IMR-90 (cell line): ENCODE measurements around the gene WDR37. TPM values are rescaled to one million over a fixed set of nuclear protein-coding genes. Genes with fewer than 3 reads are reported as not detected.

Experiments
- ATAC-seq: fragments of 200-7000 bp; cut with Tn5 transposase; 2 replicates; pipeline ENCODE4 v1.9.1; 2020; ENCODE audit warnings: low read depth, mild to moderate bottlenecking, moderate library complexity
- BruUV-seq: library from RNA; stranded (reverse); fragments of 400-500 nt; replicated peaks from 2 replicates; lab custom pipeline; 2021; lab: Mats Ljungman, UMichigan
- CTCF ChIA-PET: fragments of 300-600 bp; formaldehyde crosslinking; extraction: SDS; loops from one replicate; lab custom pipeline; 2021; ENCODE audit warnings: antibody characterized with exemption; lab: Yijun Ruan, JAX
- POLR2A ChIA-PET: fragments of 300-600 bp; sonication (Branson Sonifier 250); formaldehyde crosslinking; loops from one replicate; lab custom pipeline; 2022; ENCODE audit warnings: antibody characterized with exemption; ENCODE audit not compliant: unreplicated experiment; lab: Charles Lee
- DNase-seq: peaks from one replicate; pipeline ENCODE4 v3.0.0; 2013
- H2AFZ ChIP-seq: replicated peaks from 2 replicates; pipeline ENCODE3; 2013; ENCODE audit warnings: low read length, mild to moderate bottlenecking; ENCODE audit not compliant: poor library complexity
- H2AK5ac ChIP-seq: 2 replicates; pipeline ENCODE4 v1.6.1; 2013; ENCODE audit warnings: low read depth, low read length, inconsistent platforms
- H2AK9ac ChIP-seq: replicated peaks from 2 replicates; pipeline ENCODE3; 2013; ENCODE audit warnings: mild to moderate bottlenecking, low read depth, low read length, moderate library complexity; ENCODE audit not compliant: poor library complexity
- H2BK120ac ChIP-seq: 2 replicates; pipeline ENCODE4 v1.6.1; 2013; ENCODE audit warnings: low read depth, low read length, inconsistent platforms
- H2BK15ac ChIP-seq: 3 replicates; pipeline ENCODE4 v1.6.1; 2013; ENCODE audit warnings: low read depth, low read length, inconsistent platforms
- H2BK20ac ChIP-seq: 2 replicates; pipeline ENCODE4 v1.6.1; 2013; ENCODE audit warnings: low read depth, mild to moderate bottlenecking, inconsistent platforms, low read length, moderate library complexity
- H2BK5ac ChIP-seq: 2 replicates; pipeline ENCODE4 v1.6.1; 2013; ENCODE audit warnings: mild to moderate bottlenecking, low read depth, low read length, inconsistent platforms; ENCODE audit not compliant: poor library complexity, severe bottlenecking
- H3K14ac ChIP-seq: replicated peaks from 2 replicates; pipeline ENCODE4 v1.6.1; 2013; ENCODE audit warnings: low read depth, low read length, inconsistent platforms
- H3K18ac ChIP-seq: 2 replicates; pipeline ENCODE4 v1.6.1; 2013; ENCODE audit warnings: low read depth, low read length, control low read depth
- H3K23ac ChIP-seq: 2 replicates; pipeline ENCODE4 v1.6.1; 2013; ENCODE audit warnings: low read depth, low read length, inconsistent platforms
- H3K27ac ChIP-seq: 2 replicates; pipeline ENCODE4 v1.5.1; 2013; ENCODE audit warnings: mild to moderate bottlenecking, control low read depth, low read length; ENCODE audit not compliant: insufficient read depth
- H3K27me3 ChIP-seq: 2 replicates; pipeline ENCODE4 v1.6.1; 2013; ENCODE audit warnings: low read length; ENCODE audit not compliant: control insufficient read depth, insufficient read depth
- H3K36me3 ChIP-seq: 2 replicates; pipeline ENCODE4 v1.6.1; 2013; ENCODE audit warnings: low read length, mixed read lengths; ENCODE audit not compliant: control insufficient read depth, insufficient read depth
- H3K4ac ChIP-seq: 2 replicates; pipeline ENCODE4 v1.6.1; 2013; ENCODE audit warnings: low read depth, low read length, inconsistent platforms
- H3K4me1 ChIP-seq: 2 replicates; pipeline ENCODE4 v1.6.1; 2013; ENCODE audit warnings: low read length, mixed read lengths; ENCODE audit not compliant: control insufficient read depth, insufficient read depth
- H3K4me2 ChIP-seq: 2 replicates; pipeline ENCODE4 v1.6.1; 2013; ENCODE audit warnings: low read depth, mild to moderate bottlenecking, control low read depth, low read length, moderate library complexity
- H3K4me3 ChIP-seq: 2 replicates; pipeline ENCODE4 v1.5.1; 2013; ENCODE audit warnings: low read depth, mild to moderate bottlenecking, control low read depth, low read length, moderate library complexity; ENCODE audit not compliant: insufficient read depth
- H3K56ac ChIP-seq: 2 replicates; pipeline ENCODE4 v1.6.1; 2013; ENCODE audit warnings: low read length, inconsistent platforms; ENCODE audit not compliant: insufficient read depth; ENCODE audit errors: extremely low read depth
- H3K79me1 ChIP-seq, 2 experiments: 2 replicates each; pipeline ENCODE4 v1.6.1; 2013; ENCODE audit warnings: low read length in 2 of 2, inconsistent platforms in 1 of 2, low read depth in 1 of 2
- H3K9ac ChIP-seq: 2 replicates; pipeline ENCODE4 v1.6.1; 2013; ENCODE audit warnings: low read depth, low read length, control low read depth
- H3K9me1 ChIP-seq: 2 replicates; pipeline ENCODE4 v1.6.1; 2013; ENCODE audit warnings: low read length, inconsistent platforms; ENCODE audit not compliant: insufficient read depth
- H3K9me3 ChIP-seq: 2 replicates; pipeline ENCODE4 v1.6.1; 2013; ENCODE audit warnings: low read length; ENCODE audit not compliant: control insufficient read depth, insufficient read depth
- H4K20me1 ChIP-seq: 2 replicates; pipeline ENCODE4 v1.6.1; 2013; ENCODE audit warnings: low read length, inconsistent platforms; ENCODE audit not compliant: insufficient read depth
- H4K5ac ChIP-seq: 2 replicates; pipeline ENCODE4 v1.6.1; 2013; ENCODE audit warnings: mild to moderate bottlenecking, low read depth, low read length, control low read depth
- H4K8ac ChIP-seq, 2 experiments: 2 replicates each; pipeline ENCODE4 v1.6.1; 2013; ENCODE audit warnings: low read depth in 2 of 2, low read length in 2 of 2, control low read depth in 1 of 2, inconsistent platforms in 1 of 2
- H4K91ac ChIP-seq: 2 replicates; pipeline ENCODE4 v1.6.1; 2013; ENCODE audit warnings: low read depth, low read length, inconsistent platforms; ENCODE audit not compliant: insufficient read depth
- RAD21 ChIP-seq: IDR thresholded peaks from 2 replicates; pipeline ENCODE4 v1.6.1; 2012; ENCODE audit warnings: low read length, improper control_type of control experiment
- RFX5 ChIP-seq: IDR thresholded peaks from 2 replicates; pipeline ENCODE4 v1.8.0; 2012; ENCODE audit warnings: low read depth, mild to moderate bottlenecking, low read length, moderate library complexity
- WGBS, 2 experiments: methylation state at CpG; one replicate each; pipeline versions ENCODE4 v1.1.5 to v1.1.7; 2013; ENCODE audit warnings: missing lambda C conversion rate in 2 of 2; ENCODE audit not compliant: insufficient read length in 1 of 2; ENCODE audit errors: extremely low coverage in 2 of 2; 5-methylcytosine and 5-hydroxymethylcytosine counted together
- dilution Hi-C: fragments of 300-500 bp; cut with HindIII; formaldehyde crosslinking; loops from one replicate; pipeline ENCODE4 v1.14.3; 2018; ENCODE audit warnings: low sequenced_read_pairs; ENCODE audit not compliant: unreplicated experiment
- in situ Hi-C: fragments of 300-500 bp; cut with MboI; formaldehyde crosslinking; loops from 3 replicates; pipeline ENCODE4 v1.14.3; 2019; ENCODE audit warnings: low sequenced_read_pairs, inconsistent platforms, mixed read lengths
- intact Hi-C: fragments of 100-400 bp; cut with micrococcal nuclease; formaldehyde crosslinking; loops from 2 replicates; pipeline ENCODE4 v1.10.0; 2022
- polyA plus RNA-seq, 3 experiments: library from polyadenylated mRNA; depleted of rRNA; stranded (reverse); fragments of >200 nt; gene quantifications; 2 replicates each; pipeline ENCODE4 v1.2.3, GENCODE V29; 2012; ENCODE audit warnings: low replicate concordance in 1 of 3
- total RNA-seq: library from RNA; depleted of rRNA; stranded (reverse); fragments of >200 nt; gene quantifications from 2 replicates; pipeline ENCODE4 v1.2.3, GENCODE V29; 2012

The WDR37 gene
- total and polyA plus RNA-seq, 2 of the 4 experiments (the other 2 are of a cell fraction), result 12.7 to 14.5 TPM

GRCh38 chr10:1166101-1166827 is 110.1 kb downstream of the WDR37 start:
- no peak for TF ChIP-seq RFX5
- TF ChIP-seq RAD21, result no peak
- Histone ChIP-seq H3K23ac (no peak overlapping the region), H2BK5ac (no peak overlapping the region), H3K18ac (no peak overlapping the region), H3K4me1 (no peaks in the 10 kb centered on the region), H3K27me3 (no peaks in the 10 kb centered on the region; the same call in 1 of the 2 replicates), H3K9ac (no peak overlapping the region), H3K4me2 (no peak overlapping the region), H3K14ac (no peak overlapping the region), H3K79me1 (no peaks in the 10 kb centered on the region), H3K27ac (no peak overlapping the region), H4K20me1 (no peaks in the 10 kb centered on the region), H2AK9ac (no peak overlapping the region), H2AK5ac (no peak overlapping the region), H2BK15ac (no peak overlapping the region), H3K36me3 (no peaks in the 10 kb centered on the region), H4K5ac (no peak overlapping the region), H2BK20ac (no peak overlapping the region), H3K56ac (no peak overlapping the region), H3K4me3 (no peak overlapping the region), H2AFZ (no peak overlapping the region), H4K91ac (no peak overlapping the region), H4K8ac (no peak overlapping the region), H3K4ac (no peak overlapping the region), H2BK120ac (no peak overlapping the region), H3K9me1 (no peaks in the 10 kb centered on the region; the same call in 1 of the 2 replicates), H3K9me3 (no peaks in the 10 kb centered on the region)
- ChIA-PET POLR2A (interaction anchor here (0.6 kb wide), 1 partner anchor 1802 kb away, joined by 3 read pairs; no protein-coding TSS in a partner anchor), CTCF (no interaction called here)
- ATAC-seq, result no peak
- no TSS peak for BruUV-seq
- in situ Hi-C loops (no loop called here), intact Hi-C loops (no loop called here), dilution Hi-C loops (no loop called here)
- no peak for DNase-seq
- 59% methylated on average over 10 of the region's 15 CpGs; no CpG with 5 or more reads in 1 of the 2 experiments for WGBS, 2 experiments
